NCI-H187 treated with DMSO at 0.1 percent for 48 hours (cell line): Measurements from ENCODE around the gene RAD52.
A peak's percentile ranks its signal among the peaks of the same experiment; 100 is the strongest.

Experiments used
- DNase-seq: peaks from one replicate; lab custom pipeline; 2025; lab: John Stamatoyannopoulos, UW

RAD52 gene

GRCh38 chr12:949453-950191 lies at the start of gene RAD52:
RAD52 (minus strand) TSS chr12:949694; CDS start chr12:933058, 16,636 bp downstream.
- DNase-seq = peak; percentile 94

GRCh38 chr12:998020-998874 lies 48.8 kb upstream of the RAD52 start:
- DNase-seq = no peak

GRCh38 chr12:997505-997904 lies 48.0 kb upstream of the RAD52 start:
- no peak for DNase-seq

GRCh38 chr12:996881-997280 lies 47.4 kb upstream of the RAD52 start:
- DNase-seq = no peak

- no peak for DNase-seq
Observed at GRCh38 chr12:992647-993046, 43.2 kb upstream of the RAD52 start.

GRCh38 chr12:991350-992333 lies 42.1 kb upstream of the RAD52 start:
- no peak for DNase-seq

GRCh38 chr12:990661-991349 lies 41.3 kb upstream of the RAD52 start, which contains the start of gene ERC1:
ERC1 (plus strand) TSS chr12:991223; CDS start chr12:1027904, 36,681 bp downstream.
- DNase-seq = peak; percentile 9

- DNase-seq = no peak
Observed at GRCh38 chr12:989751-990660, 40.5 kb upstream of the RAD52 start.

GRCh38 chr12:989051-989450 lies 39.6 kb upstream of the RAD52 start:
- DNase-seq = no peak

- no peak for DNase-seq
Observed at GRCh38 chr12:988646-989045, 39.2 kb upstream of the RAD52 start.

- no peak for DNase-seq
Observed at GRCh38 chr12:981961-982360, 32.5 kb upstream of the RAD52 start.

- DNase-seq = no peak
Observed at GRCh38 chr12:981176-981828, 31.8 kb upstream of the RAD52 start.

- no peak for DNase-seq
Observed at GRCh38 chr12:979349-979748, 29.9 kb upstream of the RAD52 start.

- no peak for DNase-seq
Observed at GRCh38 chr12:977156-977555, 27.7 kb upstream of the RAD52 start.

GRCh38 chr12:976644-977043 lies 27.1 kb upstream of the RAD52 start:
- DNase-seq = no peak

GRCh38 chr12:974271-974862 lies 24.9 kb upstream of the RAD52 start:
- DNase-seq = no peak

GRCh38 chr12:971991-972390 lies 22.5 kb upstream of the RAD52 start:
- DNase-seq = no peak

- no peak for DNase-seq
Observed at GRCh38 chr12:969821-970220, 20.3 kb upstream of the RAD52 start.

GRCh38 chr12:968545-968944 lies 19.1 kb upstream of the RAD52 start:
- DNase-seq = no peak
